HCT116 (cell line): ENCODE results near the gene FARSA. TPM values are rescaled to one million over a fixed set of nuclear protein-coding genes. Genes with fewer than 3 reads are reported as not detected.

Experiments
- ATAC-seq: fragments of 200-7000 bp; cut with Tn5 transposase; 2 replicates; pipeline ENCODE4 v1.9.1; 2020; ENCODE audit warnings: mild to moderate bottlenecking, moderate library complexity
- BruUV-seq: library from RNA; stranded (reverse); fragments of 400-500 nt; replicated peaks from 2 replicates; lab custom pipeline; 2021; lab: Mats Ljungman, UMichigan
- CTCF ChIA-PET: fragments of 300-600 bp; sonication (Branson Sonifier 250); formaldehyde crosslinking; loops from one replicate; lab custom pipeline; 2021; ENCODE audit warnings: antibody characterized with exemption; lab: Charles Lee
- POLR2A ChIA-PET: fragments of 300-600, 350-600 bp; sonication (Branson Sonifier 250); formaldehyde crosslinking; loops from one replicate; lab custom pipeline; 2021; ENCODE audit warnings: antibody characterized with exemption; lab: Charles Lee
- RAD21 ChIA-PET, 2 experiments: fragments of 300-600 bp; sonication (Branson Sonifier 250); formaldehyde crosslinking; loops; one replicate each; lab custom pipeline; 2023; ENCODE audit warnings: low total read pairs in 2 of 2; ENCODE audit not compliant: uncharacterized antibody in 2 of 2, unreplicated experiment in 2 of 2, low non-redundant PET in 1 of 2; lab: Charles Lee
- DNase-seq: peaks from one replicate; pipeline ENCODE4 v3.0.0-alpha.2; 2010; ENCODE audit warnings: low read depth, low spot score
- H2AFZ ChIP-seq: fragments of 200-600 bp; shearing (Covaris generic), sonication (generic); 2 replicates; pipeline ENCODE4 v1.6.1; 2017; ENCODE audit warnings: low read depth, mixed run types, mixed read lengths, antibody characterized with exemption, low read length; ENCODE audit not compliant: poor library complexity, severe bottlenecking
- H3K27ac ChIP-seq: 2 replicates; pipeline ENCODE4 v1.5.1; 2012; ENCODE audit warnings: low read depth, low read length
- H3K27me3 ChIP-seq: fragments of 200-600 bp; sonication (generic); 2 replicates; pipeline ENCODE4 v1.6.1; 2016; ENCODE audit warnings: mixed run types, low read length, mixed read lengths; ENCODE audit not compliant: insufficient read depth
- H3K36me3 ChIP-seq, 2 experiments: fragments of 200-500 bp in 1 of 2; fragments of 200-600 bp in 1 of 2; sonication (Bioruptor generic) in 1 of 2; sonication (generic) in 1 of 2; 2 replicates each; pipeline versions ENCODE4 v1.5.1 to v1.6.1; 2014 to 2016; ENCODE audit warnings: low read length in 2 of 2, inconsistent platforms in 1 of 2, mixed read lengths in 1 of 2, mixed run types in 1 of 2; ENCODE audit not compliant: insufficient read depth in 2 of 2, control insufficient read depth in 1 of 2
- H3K4me1 ChIP-seq, 2 experiments: fragments of 200-600 bp in 1 of 2; sonication (generic) in 1 of 2; 2 replicates each; pipeline versions ENCODE4 v1.5.1 to v1.6.1; 2012 to 2017; ENCODE audit warnings: low read length in 2 of 2, inconsistent platforms in 1 of 2, mild to moderate bottlenecking in 1 of 2, mixed read lengths in 1 of 2, mixed run types in 1 of 2, moderate library complexity in 1 of 2; ENCODE audit not compliant: insufficient read depth in 2 of 2, control insufficient read depth in 1 of 2
- H3K4me2 ChIP-seq: fragments of 200-600 bp; sonication (generic); 2 replicates; pipeline ENCODE4 v1.6.1; 2017; ENCODE audit warnings: mixed run types, low read length, mixed read lengths
- H3K4me3 ChIP-seq, 2 experiments: fragments of 200-600 bp in 1 of 2; sonication (generic) in 1 of 2; replicated peaks in 1 of 2; 2 replicates each; pipeline ENCODE4 v1.5.1; 2011 to 2016; ENCODE audit warnings: low read length in 2 of 2, control low read depth in 1 of 2, low read depth in 1 of 2, mild to moderate bottlenecking in 1 of 2, mixed read lengths in 1 of 2, mixed run types in 1 of 2
- H3K79me2 ChIP-seq: fragments of 200-600 bp; sonication (generic); 2 replicates; pipeline ENCODE4 v1.6.1; 2017; ENCODE audit warnings: mild to moderate bottlenecking, mixed run types, low read length, moderate library complexity, mixed read lengths; ENCODE audit not compliant: insufficient read depth
- H3K9ac ChIP-seq: fragments of 200-600 bp; sonication (generic); 2 replicates; pipeline ENCODE4 v1.6.1; 2016; ENCODE audit warnings: low read length, mixed read lengths
- H3K9me2 ChIP-seq: fragments of 200-600 bp; sonication (generic), shearing (Covaris generic); 2 replicates; pipeline ENCODE4 v1.6.1; 2017; ENCODE audit warnings: mixed run types, mild to moderate bottlenecking, moderate library complexity; ENCODE audit not compliant: insufficient read depth
- H3K9me3 ChIP-seq, 2 experiments: fragments of 200-500 bp in 1 of 2; fragments of 200-600 bp in 1 of 2; sonication (Bioruptor generic) in 1 of 2; sonication (generic) in 1 of 2; 2 replicates each; pipeline ENCODE4 v1.6.1; 2014 to 2017; ENCODE audit warnings: low read length in 2 of 2, mixed read lengths in 2 of 2, inconsistent platforms in 1 of 2, low read depth in 1 of 2, mild to moderate bottlenecking in 1 of 2, mixed run types in 1 of 2, moderate library complexity in 1 of 2; ENCODE audit not compliant: control insufficient read depth in 1 of 2, insufficient read depth in 1 of 2
- H4K20me1 ChIP-seq: fragments of 200-600 bp; sonication (generic), shearing (Covaris generic); 2 replicates; pipeline ENCODE4 v1.6.1; 2017; ENCODE audit warnings: mixed run types, mild to moderate bottlenecking, moderate library complexity; ENCODE audit not compliant: insufficient read depth
- CBX3 ChIP-seq: IDR thresholded peaks from 2 replicates; pipeline ENCODE4 v1.6.1; 2012; ENCODE audit warnings: low read depth
- EGR1 ChIP-seq: IDR thresholded peaks from 2 replicates; pipeline ENCODE4 v1.6.1; 2012; ENCODE audit warnings: low read depth
- ELF1 ChIP-seq: IDR thresholded peaks from 2 replicates; pipeline ENCODE4 v1.6.1; 2012; ENCODE audit warnings: low read depth, borderline replicate concordance
- FOSL1 ChIP-seq: IDR thresholded peaks from 2 replicates; pipeline ENCODE4 v1.6.1; 2012; ENCODE audit warnings: low read depth
- JUND ChIP-seq: IDR thresholded peaks from 2 replicates; pipeline ENCODE4 v1.6.1; 2012
- POLR2A ChIP-seq: IDR thresholded peaks from 2 replicates; pipeline ENCODE4 v1.7.0; 2011; ENCODE audit warnings: borderline replicate concordance; ENCODE audit not compliant: insufficient read depth, insufficient read length; ENCODE audit errors: extremely low read depth
- RAD21 ChIP-seq: IDR thresholded peaks from 2 replicates; pipeline ENCODE4 v1.6.1; 2012; ENCODE audit warnings: low read depth, mild to moderate bottlenecking
- SP1 ChIP-seq: IDR thresholded peaks from 2 replicates; pipeline ENCODE4 v1.6.1; 2012; ENCODE audit warnings: low read depth
- TCF7L2 ChIP-seq: IDR thresholded peaks from 2 replicates; pipeline ENCODE4 v1.7.0; 2011; ENCODE audit warnings: borderline replicate concordance, inconsistent platforms; ENCODE audit not compliant: insufficient read depth, insufficient read length; ENCODE audit errors: extremely low read depth
- YY1 ChIP-seq: IDR thresholded peaks from 2 replicates; pipeline ENCODE4 v1.6.1; 2011; ENCODE audit warnings: low read length, low read depth, moderate library complexity, mild to moderate bottlenecking; ENCODE audit not compliant: insufficient replicate concordance; ENCODE audit errors: extremely low read depth
- ZFX ChIP-seq: fragments of 450-650 bp; IDR thresholded peaks from 2 replicates; pipeline ENCODE4 v1.6.1; 2017
- ZNF274 ChIP-seq: fragments of 200-500 bp; sonication (Bioruptor generic); IDR thresholded peaks from 2 replicates; pipeline ENCODE4 v1.6.1; 2014; ENCODE audit warnings: mild to moderate bottlenecking, low read depth, low read length, inconsistent platforms
- intact Hi-C: fragments of 100-400 bp; cut with micrococcal nuclease; formaldehyde crosslinking; loops from 2 replicates; pipeline ENCODE4 v1.10.0; 2022
- total RNA-seq: library from RNA; stranded (reverse); gene quantifications from one replicate; pipeline ENCODE4 v1.2.1, GENCODE V29; 2021; ENCODE audit not compliant: unreplicated experiment
- TF ChIP-seq, protein P1 (sequence below): IDR thresholded peaks from 2 replicates; pipeline ENCODE4 v1.6.1; 2012
- TF ChIP-seq, protein P2 (sequence below): IDR thresholded peaks from 2 replicates; pipeline ENCODE4 v1.6.1; 2012
- TF ChIP-seq, protein P3 (sequence below): IDR thresholded peaks from 2 replicates; pipeline ENCODE4 v1.6.1; 2012; ENCODE audit warnings: low read depth
- TF ChIP-seq, protein P4 (sequence below): IDR thresholded peaks from 2 replicates; pipeline ENCODE4 v1.6.1; 2011; ENCODE audit warnings: mild to moderate bottlenecking, low read length, moderate library complexity; ENCODE audit not compliant: insufficient replicate concordance; ENCODE audit errors: extremely low read depth

Gene FARSA
- total RNA-seq, 1 experiment from 2014 or later = 129 TPM

DNA sequence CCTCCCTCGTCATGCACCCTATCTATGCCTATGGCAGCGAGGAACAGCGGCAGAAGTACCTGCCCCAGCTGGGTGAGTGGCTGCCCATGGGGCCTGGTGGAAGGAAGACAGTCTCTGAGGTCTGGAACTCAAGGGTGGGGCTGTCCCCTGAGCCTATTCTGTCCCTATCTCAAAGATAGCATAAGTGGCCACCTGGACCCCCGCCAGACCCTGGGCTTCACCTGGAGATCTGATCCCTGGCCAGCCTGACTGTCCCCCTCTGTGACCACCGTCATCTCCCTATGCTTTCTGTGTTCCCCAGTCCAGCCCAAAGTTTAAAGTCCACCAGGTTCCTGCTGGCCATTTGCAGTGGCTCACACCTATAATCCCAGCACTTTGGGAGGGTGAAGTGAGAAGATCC is 39.9 kb downstream of the FARSA start:
- no peaks in the 10 kb centered on the region for H3K9me2 ChIP-seq
- H3K27ac ChIP-seq = no peak overlapping the region
- no peak for TF ChIP-seq EGR1
- TF ChIP-seq, protein P1, sequence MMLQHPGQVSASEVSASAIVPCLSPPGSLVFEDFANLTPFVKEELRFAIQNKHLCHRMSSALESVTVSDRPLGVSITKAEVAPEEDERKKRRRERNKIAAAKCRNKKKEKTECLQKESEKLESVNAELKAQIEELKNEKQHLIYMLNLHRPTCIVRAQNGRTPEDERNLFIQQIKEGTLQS = no peak
- no peak for TF ChIP-seq SP1
- no peak for TF ChIP-seq TCF7L2
- no peak for TF ChIP-seq CBX3
- TF ChIP-seq YY1 = no peak
- TF ChIP-seq, protein P2, sequence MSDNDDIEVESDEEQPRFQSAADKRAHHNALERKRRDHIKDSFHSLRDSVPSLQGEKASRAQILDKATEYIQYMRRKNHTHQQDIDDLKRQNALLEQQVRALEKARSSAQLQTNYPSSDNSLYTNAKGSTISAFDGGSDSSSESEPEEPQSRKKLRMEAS = no peak
- TF ChIP-seq JUND = no peak
- TF ChIP-seq RAD21 = no peak
- TF ChIP-seq FOSL1 = no peak
- TF ChIP-seq, protein P3, sequence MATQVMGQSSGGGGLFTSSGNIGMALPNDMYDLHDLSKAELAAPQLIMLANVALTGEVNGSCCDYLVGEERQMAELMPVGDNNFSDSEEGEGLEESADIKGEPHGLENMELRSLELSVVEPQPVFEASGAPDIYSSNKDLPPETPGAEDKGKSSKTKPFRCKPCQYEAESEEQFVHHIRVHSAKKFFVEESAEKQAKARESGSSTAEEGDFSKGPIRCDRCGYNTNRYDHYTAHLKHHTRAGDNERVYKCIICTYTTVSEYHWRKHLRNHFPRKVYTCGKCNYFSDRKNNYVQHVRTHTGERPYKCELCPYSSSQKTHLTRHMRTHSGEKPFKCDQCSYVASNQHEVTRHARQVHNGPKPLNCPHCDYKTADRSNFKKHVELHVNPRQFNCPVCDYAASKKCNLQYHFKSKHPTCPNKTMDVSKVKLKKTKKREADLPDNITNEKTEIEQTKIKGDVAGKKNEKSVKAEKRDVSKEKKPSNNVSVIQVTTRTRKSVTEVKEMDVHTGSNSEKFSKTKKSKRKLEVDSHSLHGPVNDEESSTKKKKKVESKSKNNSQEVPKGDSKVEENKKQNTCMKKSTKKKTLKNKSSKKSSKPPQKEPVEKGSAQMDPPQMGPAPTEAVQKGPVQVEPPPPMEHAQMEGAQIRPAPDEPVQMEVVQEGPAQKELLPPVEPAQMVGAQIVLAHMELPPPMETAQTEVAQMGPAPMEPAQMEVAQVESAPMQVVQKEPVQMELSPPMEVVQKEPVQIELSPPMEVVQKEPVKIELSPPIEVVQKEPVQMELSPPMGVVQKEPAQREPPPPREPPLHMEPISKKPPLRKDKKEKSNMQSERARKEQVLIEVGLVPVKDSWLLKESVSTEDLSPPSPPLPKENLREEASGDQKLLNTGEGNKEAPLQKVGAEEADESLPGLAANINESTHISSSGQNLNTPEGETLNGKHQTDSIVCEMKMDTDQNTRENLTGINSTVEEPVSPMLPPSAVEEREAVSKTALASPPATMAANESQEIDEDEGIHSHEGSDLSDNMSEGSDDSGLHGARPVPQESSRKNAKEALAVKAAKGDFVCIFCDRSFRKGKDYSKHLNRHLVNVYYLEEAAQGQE = no peak
- no peak for TF ChIP-seq ELF1
- no peak for TF ChIP-seq POLR2A
- no peak for TF ChIP-seq ZFX
- TF ChIP-seq ZNF274 = no peak
- TF ChIP-seq, protein P4, sequence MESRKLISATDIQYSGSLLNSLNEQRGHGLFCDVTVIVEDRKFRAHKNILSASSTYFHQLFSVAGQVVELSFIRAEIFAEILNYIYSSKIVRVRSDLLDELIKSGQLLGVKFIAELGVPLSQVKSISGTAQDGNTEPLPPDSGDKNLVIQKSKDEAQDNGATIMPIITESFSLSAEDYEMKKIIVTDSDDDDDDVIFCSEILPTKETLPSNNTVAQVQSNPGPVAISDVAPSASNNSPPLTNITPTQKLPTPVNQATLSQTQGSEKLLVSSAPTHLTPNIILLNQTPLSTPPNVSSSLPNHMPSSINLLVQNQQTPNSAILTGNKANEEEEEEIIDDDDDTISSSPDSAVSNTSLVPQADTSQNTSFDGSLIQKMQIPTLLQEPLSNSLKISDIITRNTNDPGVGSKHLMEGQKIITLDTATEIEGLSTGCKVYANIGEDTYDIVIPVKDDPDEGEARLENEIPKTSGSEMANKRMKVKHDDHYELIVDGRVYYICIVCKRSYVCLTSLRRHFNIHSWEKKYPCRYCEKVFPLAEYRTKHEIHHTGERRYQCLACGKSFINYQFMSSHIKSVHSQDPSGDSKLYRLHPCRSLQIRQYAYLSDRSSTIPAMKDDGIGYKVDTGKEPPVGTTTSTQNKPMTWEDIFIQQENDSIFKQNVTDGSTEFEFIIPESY = no peak
- peaks cover 9% of the 10 kb centered on the region; the same call in 1 of the 2 replicates for H3K79me2 ChIP-seq
- ATAC-seq (no peak), DNase-seq (no peak)
- no peaks in the 10 kb centered on the region for H4K20me1 ChIP-seq
- H3K9me3 ChIP-seq = no peaks in the 10 kb centered on the region
- no peak overlapping the region for H3K4me3 ChIP-seq
- H3K4me2 ChIP-seq = no peak overlapping the region
- no TSS peak for BruUV-seq
- ChIA-PET RAD21 (no interaction called here), CTCF (no interaction called here), POLR2A (no interaction called here)
- H3K9ac ChIP-seq = no peak overlapping the region
- H3K4me1 ChIP-seq = peaks cover 8 to 17% of the 10 kb centered on the region in 2 experiments; a peak in 3 of 4 replicates
- no peaks in the 10 kb centered on the region for H3K27me3 ChIP-seq
- intact Hi-C loops = no loop called here
- peaks cover 2 to 8% of the 10 kb centered on the region in 2 experiments; a peak in 3 of 4 replicates for H3K36me3 ChIP-seq
- H2AFZ ChIP-seq = no peak overlapping the region
